ENCODE data around the gene LPP. TPM values are rescaled to one million over a fixed set of nuclear protein-coding genes. Genes with fewer than 3 reads are reported as not detected.

LPP gene
- total RNA-seq, 4 donors from 2014 or later: 1,872 to 3,079 (median 2,300) TPM

DNA sequence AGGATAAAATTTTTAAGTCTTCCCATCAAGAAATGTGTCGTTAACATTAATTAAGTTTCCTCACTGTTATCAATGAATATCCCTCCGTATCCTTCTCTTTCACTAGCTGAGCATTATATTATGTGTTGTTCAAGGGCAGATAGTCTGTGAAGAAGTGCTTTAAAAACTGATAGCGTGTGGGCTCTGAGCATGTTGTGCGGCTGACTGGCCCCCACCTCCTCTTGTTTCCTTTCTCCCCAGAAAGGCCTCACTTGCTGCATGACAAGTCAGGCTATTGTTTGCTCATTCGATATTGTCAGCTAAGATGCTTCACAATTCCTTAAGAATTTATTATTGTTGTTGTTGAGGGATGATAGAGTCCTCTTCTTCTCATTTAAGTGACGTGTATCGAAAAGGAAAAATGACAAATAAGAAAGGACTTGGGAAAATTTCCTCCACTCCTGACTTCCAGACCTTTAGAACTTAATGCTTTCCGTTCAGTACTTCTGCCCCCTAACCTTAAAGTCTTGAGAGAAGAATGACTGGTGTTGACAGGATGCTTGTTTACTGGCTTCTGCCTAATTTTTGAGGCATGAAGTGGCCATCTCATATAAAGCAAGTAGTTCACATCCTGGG is 298.3 kb downstream of the LPP start:
- WGBS: 75% methylated on average over 8 of the region's 8 CpGs
- Histone ChIP-seq H3K27ac (replicated peaks in 1 of 4) (peak overlapping the region in 1 of 4 donors; percentile 18), H3K27me3 (no peaks in the 10 kb centered on the region), H3K9me3 (no peaks in the 10 kb centered on the region), H3K4me3 (no peak overlapping the region), H3K4me1 (peaks cover 26 to 75% (median 64%) of the 10 kb centered on the region in 4 donors), H3K36me3 (no peaks in the 10 kb centered on the region)
- TF ChIP-seq EP300 (IDR thresholded peaks at IDR 0.05): no peak
- TF ChIP-seq POLR2A (IDR thresholded peaks at IDR 0.05; ENCODE audit: low read depth): no peak
- TF ChIP-seq POLR2AphosphoS5 (IDR thresholded peaks at IDR 0.05): no peak
- TF ChIP-seq, protein P1, sequence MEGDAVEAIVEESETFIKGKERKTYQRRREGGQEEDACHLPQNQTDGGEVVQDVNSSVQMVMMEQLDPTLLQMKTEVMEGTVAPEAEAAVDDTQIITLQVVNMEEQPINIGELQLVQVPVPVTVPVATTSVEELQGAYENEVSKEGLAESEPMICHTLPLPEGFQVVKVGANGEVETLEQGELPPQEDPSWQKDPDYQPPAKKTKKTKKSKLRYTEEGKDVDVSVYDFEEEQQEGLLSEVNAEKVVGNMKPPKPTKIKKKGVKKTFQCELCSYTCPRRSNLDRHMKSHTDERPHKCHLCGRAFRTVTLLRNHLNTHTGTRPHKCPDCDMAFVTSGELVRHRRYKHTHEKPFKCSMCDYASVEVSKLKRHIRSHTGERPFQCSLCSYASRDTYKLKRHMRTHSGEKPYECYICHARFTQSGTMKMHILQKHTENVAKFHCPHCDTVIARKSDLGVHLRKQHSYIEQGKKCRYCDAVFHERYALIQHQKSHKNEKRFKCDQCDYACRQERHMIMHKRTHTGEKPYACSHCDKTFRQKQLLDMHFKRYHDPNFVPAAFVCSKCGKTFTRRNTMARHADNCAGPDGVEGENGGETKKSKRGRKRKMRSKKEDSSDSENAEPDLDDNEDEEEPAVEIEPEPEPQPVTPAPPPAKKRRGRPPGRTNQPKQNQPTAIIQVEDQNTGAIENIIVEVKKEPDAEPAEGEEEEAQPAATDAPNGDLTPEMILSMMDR (IDR thresholded peaks at IDR 0.05): no peak
- no peak for DNase-seq (ENCODE audit: extremely low spot score)
- intact Hi-C loops (cut with DNase I): no loop called here

DNA sequence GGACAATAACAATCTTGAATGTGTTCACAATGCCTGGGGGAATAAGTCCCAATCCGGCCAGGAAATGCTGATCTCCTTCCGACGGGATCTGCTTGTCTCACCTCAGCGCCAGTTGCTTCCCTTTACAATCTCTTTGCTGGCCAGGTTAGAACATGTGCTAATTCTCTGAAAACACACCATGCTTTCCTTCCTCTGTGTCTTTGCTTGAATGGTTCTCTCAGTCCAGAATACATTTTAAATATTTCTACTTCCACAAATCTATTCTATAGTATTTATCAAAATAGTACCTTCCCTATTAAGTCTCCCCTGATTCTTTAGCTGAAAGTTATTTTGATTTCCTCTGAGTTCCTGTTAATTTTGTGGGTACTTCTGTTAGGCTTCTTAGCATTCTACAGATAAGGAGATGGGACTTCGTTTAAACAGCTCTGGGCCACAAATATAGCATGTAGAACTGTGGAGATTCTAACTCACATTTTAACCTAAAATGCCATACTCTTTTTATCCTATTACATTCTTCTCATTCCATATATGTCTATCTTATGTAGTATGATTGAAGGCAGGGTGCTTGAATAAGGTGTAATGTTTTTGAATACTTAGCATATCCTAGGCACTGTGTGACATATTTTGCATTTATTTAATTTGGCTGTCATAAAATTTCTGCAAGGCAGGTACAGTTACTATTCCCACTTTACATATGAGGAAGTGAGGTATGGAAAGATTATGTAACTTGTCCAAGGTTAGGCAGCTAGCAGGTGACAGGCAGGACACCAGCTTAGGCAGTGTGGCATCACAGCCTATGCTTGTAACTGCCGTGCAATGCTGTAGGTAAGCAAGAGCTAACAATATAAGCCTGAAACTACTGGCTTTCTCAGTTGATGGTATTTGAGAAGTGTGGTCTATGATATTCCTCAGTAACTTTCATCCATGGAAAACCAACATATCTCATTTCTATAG is 299.8 kb downstream of the LPP start:
- H3K4me1 ChIP-seq: peaks cover 26 to 79% (median 68%) of the 10 kb centered on the region in 4 donors
- intact Hi-C loops (cut with DNase I): no loop called here
- H3K4me3 ChIP-seq: no peak overlapping the region
- 71% methylated on average over 6 of the region's 6 CpGs for WGBS
- H3K9me3 ChIP-seq: no peaks in the 10 kb centered on the region
- H3K27me3 ChIP-seq: no peaks in the 10 kb centered on the region
- no peak for DNase-seq (ENCODE audit: extremely low spot score)
- no peak overlapping the region for H3K27ac ChIP-seq (replicated peaks in 1 of 4)
- TF ChIP-seq, protein P1 (IDR thresholded peaks at IDR 0.05): no peak
- TF ChIP-seq POLR2A (IDR thresholded peaks at IDR 0.05; ENCODE audit: low read depth) (no peak), POLR2AphosphoS5 (IDR thresholded peaks at IDR 0.05) (no peak), EP300 (IDR thresholded peaks at IDR 0.05) (no peak)
- H3K36me3 ChIP-seq: no peaks in the 10 kb centered on the region

DNA sequence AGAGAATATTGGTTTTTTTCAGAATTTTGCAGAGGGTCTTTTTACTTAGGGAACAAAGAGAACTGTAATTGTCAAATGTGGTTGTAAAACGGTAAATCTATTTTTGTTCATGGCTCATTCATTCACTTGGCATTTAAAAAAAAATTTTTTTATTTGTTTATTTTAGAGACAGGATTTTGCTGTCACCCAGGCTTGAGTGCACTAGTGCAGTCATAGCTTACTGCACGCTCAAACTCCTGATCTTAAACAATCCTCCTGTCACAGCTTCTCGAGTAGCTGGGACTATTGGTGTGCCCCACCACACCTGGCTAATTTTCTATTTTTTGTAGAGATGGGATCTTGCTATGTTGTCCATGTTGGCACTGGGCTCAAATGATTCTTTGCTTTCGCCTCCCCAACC is 301.8 kb downstream of the LPP start:
- Histone ChIP-seq H3K4me3 (no peak overlapping the region), H3K4me1 (peaks cover 26 to 79% (median 67%) of the 10 kb centered on the region in 4 donors), H3K27ac (replicated peaks in 1 of 4) (no peak overlapping the region), H3K36me3 (no peaks in the 10 kb centered on the region), H3K9me3 (no peaks in the 10 kb centered on the region), H3K27me3 (no peaks in the 10 kb centered on the region)
- intact Hi-C loops (cut with DNase I): no loop called here
- WGBS: 67% methylated on average over 4 of the region's 4 CpGs
- TF ChIP-seq, protein P1 (IDR thresholded peaks at IDR 0.05): no peak
- no peak for TF ChIP-seq EP300 (IDR thresholded peaks at IDR 0.05)
- no peak for TF ChIP-seq POLR2AphosphoS5 (IDR thresholded peaks at IDR 0.05)
- TF ChIP-seq POLR2A (IDR thresholded peaks at IDR 0.05; ENCODE audit: low read depth): no peak
- DNase-seq (ENCODE audit: extremely low spot score): no peak

DNA sequence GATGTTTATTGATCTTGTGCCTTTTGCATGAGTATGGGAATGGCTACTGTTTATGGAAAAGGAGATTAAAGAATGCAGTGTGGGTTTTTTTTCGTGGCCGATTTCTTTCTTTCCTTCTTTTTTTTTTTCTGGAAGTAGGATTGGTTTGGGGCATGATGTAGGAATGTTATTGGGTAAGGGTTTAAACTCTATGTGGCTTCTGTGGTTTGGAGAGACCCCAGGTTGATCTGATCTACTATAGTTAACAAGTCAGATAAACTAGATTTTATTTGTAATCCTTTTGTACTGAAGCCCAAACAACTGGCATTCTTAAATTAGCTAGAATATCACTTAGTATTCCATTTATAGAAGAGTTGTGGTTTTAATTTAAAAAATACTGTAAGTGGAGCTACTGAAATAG is 304.8 kb downstream of the LPP start:
- no peak overlapping the region for H3K4me3 ChIP-seq
- TF ChIP-seq POLR2AphosphoS5 (IDR thresholded peaks at IDR 0.05): no peak
- no peak for TF ChIP-seq EP300 (IDR thresholded peaks at IDR 0.05)
- TF ChIP-seq, protein P1 (IDR thresholded peaks at IDR 0.05): no peak
- no peak for TF ChIP-seq POLR2A (IDR thresholded peaks at IDR 0.05; ENCODE audit: low read depth)

More for the DNA sequence above, 304.8 kb downstream of the LPP start:
- DNase-seq (ENCODE audit: extremely low spot score): no peak
- H3K27me3 ChIP-seq: no peaks in the 10 kb centered on the region
- peaks cover 7 to 65% (median 46%) of the 10 kb centered on the region in 4 donors for H3K4me1 ChIP-seq
- H3K9me3 ChIP-seq: no peaks in the 10 kb centered on the region
- WGBS: 33% methylated on average over 2 of the region's 2 CpGs
- intact Hi-C loops (cut with DNase I): no loop called here
- peak overlapping the region in 1 of 4 donors; percentile 2 for H3K27ac ChIP-seq (replicated peaks in 1 of 4)
- no peaks in the 10 kb centered on the region for H3K36me3 ChIP-seq
